Activated CD8-positive, alpha-beta memory T cell treated with anti-CD3 and anti-CD28 coated beads, Interleukin-2, amount 50 U/mL, for 1 hour (primary cell): Measurements from ENCODE around the gene MSL3.
A peak's percentile ranks its signal among the peaks of the same experiment; 100 is the strongest.

Source experiments
- DNase-seq: peaks from one replicate; pipeline ENCODE4 v3.0.0-alpha.2; 2020; ENCODE audit errors: extremely low read depth

MSL3 gene, protein sequence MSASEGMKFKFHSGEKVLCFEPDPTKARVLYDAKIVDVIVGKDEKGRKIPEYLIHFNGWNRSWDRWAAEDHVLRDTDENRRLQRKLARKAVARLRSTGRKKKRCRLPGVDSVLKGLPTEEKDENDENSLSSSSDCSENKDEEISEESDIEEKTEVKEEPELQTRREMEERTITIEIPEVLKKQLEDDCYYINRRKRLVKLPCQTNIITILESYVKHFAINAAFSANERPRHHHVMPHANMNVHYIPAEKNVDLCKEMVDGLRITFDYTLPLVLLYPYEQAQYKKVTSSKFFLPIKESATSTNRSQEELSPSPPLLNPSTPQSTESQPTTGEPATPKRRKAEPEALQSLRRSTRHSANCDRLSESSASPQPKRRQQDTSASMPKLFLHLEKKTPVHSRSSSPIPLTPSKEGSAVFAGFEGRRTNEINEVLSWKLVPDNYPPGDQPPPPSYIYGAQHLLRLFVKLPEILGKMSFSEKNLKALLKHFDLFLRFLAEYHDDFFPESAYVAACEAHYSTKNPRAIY

DNA sequence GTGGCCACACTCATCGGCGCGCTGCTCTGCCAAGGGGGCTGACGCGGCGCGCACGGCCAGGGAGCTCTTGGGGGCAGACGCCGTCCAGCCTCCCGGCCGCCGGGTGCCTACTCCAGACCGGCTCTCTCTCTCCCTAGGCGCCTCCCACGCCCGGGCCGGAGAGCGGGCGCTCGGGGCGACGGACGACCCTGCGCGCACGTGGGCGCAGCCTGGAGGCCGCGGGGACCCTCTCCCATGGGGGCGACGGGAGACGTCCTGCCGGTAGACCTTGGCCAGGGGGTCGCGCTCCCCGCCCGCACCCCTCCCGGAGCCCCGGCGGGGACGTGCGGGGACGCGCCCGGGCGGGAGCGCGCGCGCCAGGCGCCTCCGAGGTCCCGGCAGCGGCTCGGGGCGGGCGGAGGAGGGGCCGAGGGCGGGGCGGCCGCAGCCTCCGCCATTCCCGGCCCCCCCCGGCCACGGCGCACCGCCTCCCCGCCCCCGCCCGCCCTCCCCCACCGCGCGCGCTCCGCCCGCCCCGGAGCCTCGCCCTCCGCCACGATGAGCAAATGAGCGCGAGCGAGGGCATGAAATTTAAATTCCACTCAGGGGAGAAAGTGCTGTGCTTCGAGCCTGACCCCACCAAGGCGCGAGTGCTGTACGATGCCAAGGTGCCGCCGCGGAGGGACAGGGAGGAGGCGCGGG lies at the start of gene MSL3:
Gene MSL3, plus strand, starts transcription at position 519 of the 681 bp plus-strand sequence. Its CDS starts 27 bp downstream, at position 546.
- peak; percentile 19 for DNase-seq

DNA sequence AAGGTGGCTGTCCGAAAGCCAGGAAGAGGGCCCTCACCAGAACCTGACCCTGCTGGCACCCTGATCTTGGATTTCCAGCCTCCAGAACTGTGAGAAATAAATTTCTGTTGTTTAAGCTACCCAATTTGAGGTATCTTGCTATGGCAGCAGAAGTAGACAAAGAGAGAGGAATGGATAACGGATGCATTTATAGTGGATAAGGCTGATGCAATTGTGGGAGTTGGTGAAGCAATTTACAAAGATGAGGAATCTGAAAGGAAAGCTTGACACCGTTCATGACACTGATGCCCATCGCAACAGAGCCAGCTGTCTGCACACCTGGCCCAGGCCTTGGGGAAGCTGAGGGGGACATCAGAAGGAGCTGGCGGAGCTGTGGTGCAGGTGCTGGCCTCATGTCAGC lies 35.7 kb upstream of the MSL3 start:
- no peak for DNase-seq

DNA sequence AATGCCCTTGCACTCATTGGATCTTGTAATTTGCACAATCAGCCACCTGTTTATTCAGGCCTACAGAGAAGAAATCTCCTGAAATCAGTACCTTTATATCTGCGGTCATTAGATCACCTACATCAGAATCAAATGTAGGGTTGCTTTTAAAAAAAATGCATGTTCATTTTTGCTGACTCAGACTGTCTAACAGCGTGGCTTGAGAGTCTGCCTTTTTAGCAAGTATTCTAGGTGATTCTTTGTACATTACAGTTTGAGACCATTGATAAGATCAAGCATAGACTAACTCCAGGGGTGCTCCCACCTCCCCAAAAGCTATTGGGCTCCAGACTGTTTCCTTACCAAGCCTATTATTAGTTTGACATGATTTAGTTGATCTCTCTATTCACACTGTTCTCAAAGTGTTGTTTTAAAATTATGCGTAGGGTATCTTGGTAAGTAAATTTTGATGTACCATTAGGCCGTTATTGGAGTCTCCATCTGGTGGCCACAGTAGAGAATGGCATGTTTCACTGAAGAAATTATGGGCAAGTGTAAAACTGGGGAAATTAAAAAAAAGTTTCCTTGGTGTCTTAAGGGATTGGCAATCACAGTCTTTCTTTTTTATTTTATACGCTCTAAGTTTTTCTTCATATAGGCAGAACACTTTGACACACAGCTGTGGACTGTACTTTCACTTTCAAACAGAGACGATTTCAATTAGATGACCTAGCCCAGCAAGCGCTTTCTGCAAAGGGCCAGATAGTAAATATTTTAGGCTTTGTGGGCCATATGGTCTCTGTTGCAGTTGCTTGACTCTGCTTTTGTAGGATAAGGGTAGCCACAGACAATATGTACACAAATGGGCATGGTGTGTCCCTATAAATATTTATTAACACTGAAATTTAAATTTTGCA lies 33.7 kb upstream of the MSL3 start:
- no peak for DNase-seq

DNA sequence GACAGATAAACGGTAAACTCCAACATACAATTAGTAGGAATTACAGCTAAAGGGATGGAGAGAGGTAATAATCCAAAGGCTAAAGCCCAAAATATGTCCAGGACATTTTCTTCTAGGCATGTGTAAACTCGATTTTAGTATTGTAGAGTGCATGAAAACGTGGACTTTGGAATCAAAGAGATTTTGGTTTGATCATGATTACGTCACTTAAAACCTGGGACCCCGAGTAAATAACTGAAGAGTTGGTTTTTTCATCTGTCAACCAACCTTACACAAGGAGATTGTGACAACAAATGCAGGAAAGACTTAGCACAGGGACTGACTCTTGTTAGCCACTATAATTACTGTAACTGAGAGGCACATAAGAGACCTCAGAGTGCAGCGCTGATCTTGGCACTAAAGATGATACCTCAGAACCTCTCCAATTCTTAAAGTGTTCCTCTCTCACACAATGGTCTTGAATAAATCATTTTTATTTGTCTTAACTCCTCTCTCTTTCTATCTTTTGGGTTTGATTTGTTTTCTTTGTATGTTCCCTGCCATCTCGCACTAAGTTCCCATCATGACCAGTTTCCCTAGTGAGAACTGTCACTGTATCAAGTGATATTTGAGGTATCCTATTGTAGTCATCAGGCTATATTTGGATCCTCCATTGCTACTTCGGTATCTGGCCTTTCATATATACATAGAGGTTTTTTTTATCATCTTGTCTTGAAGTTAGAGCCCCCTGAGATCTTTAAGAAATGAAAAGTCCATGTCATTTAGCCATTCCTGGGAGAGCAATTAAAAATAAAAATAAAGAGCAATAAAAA lies 32.2 kb upstream of the MSL3 start:
- no peak for DNase-seq

DNA sequence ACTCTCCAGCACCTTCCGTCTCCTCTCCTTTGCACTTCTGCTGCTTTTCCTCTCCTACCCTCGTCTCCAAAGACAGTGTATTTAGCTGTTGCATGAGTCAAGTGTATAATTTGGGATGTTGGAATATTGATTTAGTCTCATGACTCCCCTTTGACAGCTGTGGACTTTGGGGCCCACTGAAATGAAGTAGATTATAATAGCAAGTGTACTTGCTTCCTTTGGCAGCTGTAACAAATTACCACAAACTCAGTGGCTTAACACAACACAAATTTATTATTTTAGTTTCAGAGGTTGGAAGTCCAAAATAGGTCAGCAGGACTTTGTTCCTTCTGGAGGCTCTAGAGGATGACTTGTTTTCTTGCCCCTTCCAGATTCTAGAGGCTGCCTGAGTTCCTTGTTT lies 29.5 kb upstream of the MSL3 start:
- no peak for DNase-seq

DNA sequence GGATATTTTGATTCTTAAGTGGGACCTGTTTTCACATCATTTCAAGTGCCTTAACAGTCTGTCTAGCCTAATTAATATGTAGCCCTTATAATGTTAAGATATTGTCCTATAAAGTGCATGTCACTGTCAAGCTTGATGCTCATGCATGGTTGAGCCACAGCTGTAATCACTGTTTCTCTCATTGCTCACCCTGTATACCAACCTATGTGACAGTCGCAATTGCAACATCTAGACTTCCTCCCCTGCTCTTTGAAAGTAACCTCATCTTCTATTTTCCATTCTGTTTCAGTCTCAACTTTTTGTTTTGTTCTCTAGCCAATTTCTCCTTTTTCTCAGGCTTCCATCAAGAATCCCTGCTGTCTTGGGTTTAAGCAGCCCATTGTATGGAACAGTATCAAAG lies 24.4 kb upstream of the MSL3 start:
- no peak for DNase-seq

DNA sequence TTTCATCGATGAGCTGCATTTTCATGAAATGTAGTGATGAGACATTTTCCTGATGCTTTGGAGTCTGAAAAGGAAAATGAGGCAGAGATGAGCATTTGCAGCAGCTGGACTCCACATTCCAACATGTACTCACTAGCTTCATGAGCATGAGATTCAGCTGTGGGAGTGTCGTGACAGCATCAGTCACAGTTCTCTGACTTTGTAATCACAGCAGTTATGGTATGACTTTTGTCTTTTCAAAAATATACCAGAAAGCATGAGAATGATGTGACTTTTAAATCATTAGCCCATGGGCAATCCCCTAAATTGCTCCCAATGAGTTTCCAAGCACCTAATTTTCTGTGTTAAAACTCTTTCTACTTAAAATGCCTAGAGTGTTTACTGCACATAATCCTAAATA lies 18.3 kb upstream of the MSL3 start:
- DNase-seq, result no peak

DNA sequence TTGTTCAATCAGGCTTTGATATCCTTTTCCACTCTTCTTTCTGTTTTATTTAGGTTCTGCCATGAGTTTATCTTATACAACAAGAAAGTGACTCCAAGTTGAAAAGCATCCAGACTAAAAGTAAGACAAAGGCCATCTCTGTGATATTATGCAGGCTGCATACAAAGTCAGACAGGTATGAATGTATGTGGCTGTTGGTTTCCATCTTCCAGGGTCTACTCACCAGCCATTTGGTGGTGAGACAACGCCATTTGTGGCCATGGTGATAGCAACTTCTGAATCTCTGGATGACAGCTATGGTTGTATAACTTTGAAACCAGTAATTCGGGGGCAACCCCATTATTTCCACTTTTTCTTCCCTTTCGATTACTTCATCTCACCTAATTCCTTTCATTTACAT lies 17.2 kb upstream of the MSL3 start:
- no peak for DNase-seq

DNA sequence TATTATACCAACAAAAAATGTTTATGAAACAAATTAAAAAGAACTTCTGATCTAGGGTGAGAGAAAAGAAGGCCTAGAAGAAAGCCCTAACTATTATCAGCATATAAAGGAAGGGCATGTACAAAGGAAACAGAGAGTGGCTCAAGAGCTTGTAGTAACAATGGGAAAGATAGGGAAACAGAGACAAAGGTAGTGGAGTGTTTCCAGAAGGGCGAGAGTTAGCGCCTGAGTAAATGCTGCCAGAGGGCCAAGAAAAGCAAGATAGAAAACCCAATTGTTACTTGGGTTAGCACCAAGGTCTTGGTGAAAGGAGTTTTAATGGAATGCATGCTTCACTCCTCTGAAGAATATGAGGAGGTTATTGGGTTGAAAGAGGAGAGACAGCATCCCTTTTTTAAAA lies 16.5 kb upstream of the MSL3 start:
- DNase-seq, result no peak

DNA sequence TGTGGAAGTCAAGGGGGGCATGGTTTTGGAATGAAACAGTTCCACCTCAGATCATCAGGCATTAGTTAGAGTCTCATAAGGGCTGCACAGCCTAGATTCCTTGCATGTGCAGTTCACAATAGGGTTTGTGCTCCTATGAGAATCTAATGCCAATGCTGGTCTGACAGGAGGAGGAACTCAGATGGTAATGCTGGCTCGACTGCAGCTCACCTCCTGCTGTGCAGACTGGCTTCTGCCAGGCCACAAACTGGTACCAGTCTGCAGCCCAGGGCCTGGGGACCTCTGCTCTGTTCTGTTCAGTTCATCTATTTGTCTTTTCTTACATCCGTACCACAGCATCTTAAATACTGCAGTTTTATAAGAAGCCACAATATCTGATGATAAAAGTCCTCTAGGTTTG lies 12.2 kb upstream of the MSL3 start:
- DNase-seq, result no peak

DNA sequence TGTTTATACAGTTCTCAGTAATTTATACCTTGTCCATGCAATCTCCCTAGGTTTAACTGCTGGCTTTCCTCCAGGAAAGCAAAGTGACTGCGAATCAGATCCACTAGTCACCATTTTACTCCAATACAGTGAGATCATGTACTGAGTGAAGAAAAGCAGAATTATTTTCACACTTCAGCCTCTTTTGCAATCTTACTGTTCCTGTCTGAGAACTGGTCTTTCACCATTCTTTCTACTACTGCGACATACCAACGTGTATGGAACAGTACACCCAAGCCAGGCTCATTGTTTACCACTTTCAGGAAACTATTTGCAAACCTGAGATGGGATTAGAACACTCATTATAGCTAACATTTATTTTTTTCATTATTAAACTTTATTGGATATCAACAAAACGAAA lies 8.0 kb upstream of the MSL3 start:
- no peak for DNase-seq

DNA sequence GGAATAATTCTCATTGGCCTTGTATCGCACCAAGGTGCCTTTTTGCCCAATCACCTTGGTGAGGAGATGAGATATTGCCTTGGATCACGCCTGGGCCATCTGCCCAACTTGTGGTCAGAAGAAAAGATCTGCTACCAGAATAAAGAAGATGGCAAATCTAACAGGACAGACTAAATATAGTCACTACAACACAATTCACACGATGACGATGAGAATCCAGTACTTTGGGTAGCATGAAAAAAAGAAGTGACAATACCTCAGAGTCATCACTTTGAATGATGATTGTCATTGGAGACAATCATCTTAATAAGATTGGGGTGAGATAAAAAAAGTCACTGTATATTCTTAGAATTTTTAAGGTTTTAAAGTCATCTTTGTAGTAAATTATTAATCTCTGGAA lies 7.3 kb upstream of the MSL3 start:
- no peak for DNase-seq

DNA sequence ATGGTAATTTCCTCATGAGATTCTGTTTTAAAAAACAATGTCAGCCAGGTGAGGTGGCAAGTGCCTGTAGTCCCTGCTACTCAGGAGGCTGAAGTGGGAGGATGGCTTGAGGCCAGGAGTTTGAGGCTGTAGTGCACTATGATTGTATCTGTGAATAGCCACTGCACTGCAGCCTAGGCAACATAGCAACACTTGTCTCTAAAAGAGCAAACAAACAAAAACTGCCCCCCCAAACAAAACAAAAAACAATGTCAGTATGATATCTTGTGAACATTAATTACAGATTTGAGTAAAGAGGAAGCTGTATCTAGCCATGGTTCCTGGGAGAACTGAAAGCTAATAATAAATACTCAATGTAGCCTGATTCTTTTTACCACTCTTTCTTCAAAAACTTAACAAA lies 6.8 kb upstream of the MSL3 start:
- no peak for DNase-seq

DNA sequence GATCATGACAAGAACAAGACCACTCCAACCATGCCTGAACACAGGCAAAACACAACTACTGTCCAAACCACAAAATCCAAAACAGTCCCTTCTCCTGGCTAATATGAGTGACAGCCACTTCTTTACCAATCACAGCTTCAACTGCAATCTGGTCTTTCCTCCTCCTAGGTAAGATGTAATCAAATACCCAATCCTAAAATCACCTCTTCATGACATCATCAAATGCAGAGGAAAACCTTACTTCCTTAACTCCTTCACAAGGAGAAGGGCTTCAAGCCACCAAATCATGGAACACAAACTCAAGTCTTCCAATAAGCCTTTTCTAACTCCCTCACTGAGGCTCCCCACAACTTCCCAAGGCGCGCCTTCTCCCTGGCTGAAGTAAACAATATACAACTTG lies 4.4 kb upstream of the MSL3 start:
- DNase-seq, result no peak

DNA sequence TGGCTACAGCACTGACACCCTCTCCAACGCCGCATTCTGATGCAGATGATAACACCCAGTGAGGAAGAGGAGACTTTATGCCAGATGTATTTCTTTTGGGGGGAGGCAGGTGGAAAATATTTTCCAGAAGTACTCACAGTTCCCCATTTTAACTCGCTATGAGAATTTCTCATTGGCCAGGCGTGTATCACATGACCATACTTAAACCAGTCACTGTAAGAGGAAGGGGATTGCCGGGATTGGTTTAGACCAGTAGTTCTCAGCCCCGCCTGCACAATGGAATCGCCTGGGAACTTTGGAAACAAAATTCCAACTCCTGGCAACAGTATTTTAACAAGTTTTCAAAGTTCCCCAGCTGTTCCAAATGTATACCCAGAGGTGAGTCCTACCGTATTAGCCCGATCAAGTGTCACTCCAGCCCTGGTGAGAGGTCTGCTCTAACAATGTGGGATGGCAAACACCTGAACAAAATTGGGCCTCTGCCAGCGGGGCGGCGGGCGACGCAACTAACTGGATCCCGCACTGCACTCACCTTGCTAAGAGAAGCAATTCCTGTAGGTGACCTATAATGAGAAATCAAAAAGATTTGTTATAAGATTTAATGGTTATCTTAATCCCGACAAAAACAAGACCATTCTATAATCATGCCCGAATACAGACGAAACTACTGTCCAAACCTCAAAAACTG lies 2.9 kb upstream of the MSL3 start:
- DNase-seq, result no peak

DNA sequence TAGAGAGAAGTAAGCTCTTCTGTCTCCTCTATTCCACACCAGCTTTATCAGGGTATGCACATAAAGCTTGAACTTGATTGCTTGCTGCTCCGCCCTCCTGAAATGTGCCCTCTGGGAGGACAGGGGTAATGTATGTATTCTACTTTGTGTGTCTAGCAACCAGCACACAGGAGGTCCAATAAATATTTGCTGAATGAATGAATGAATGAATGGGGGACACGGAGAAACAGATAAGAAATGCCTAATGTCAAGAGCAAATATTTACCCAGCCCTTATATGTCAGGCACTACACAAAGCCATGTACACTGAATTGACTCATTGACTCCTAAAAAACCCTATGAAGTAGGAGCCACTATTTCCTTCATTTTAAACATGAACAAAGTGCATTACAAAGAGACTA lies 2.3 kb upstream of the MSL3 start:
- no peak for DNase-seq

DNA sequence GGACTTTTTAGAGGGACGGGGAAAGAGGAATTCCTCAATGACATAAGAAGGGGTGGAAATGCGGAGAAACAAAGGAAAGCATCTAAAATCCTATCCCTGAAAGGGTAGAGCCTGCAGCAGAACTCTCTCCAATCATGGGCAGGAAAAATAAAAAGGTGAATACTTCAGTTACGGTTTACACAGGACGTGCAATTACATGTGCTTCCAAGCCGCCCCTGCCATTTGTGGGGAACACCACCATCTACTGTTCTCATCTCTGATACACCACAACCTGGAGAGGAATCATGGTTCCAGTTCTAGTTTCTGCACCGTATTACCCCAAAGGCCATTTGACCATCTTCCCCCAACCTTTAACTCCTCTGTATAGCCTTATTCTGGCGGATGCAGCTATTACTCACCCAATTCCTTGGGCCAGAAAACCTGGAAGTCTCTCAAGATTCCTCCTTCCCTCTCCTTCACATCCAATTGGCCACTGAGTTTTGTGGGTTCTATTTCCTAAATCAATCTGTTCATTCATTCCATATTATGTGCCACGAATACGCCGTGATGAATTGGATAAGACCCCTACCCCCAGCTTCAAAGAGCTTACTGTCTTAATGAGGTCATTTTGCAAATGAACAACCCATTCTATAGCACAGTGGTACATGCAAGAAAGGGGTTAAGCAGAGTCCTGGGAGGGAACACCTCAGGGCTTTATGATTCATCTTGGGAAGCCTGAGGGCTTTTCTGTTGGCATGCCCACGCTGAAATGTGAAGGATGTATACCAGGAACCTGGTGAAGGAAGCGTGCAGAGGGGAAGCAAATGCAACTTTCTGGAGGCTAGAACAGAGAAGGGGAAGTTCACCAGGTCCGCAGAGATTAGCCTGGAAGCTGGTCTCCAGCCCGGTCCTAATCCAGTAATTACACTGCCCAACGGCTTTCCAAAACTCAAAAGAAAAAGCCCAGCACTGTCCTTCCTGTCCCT lies 1.4 kb upstream of the MSL3 start:
- DNase-seq, result no peak

DNA sequence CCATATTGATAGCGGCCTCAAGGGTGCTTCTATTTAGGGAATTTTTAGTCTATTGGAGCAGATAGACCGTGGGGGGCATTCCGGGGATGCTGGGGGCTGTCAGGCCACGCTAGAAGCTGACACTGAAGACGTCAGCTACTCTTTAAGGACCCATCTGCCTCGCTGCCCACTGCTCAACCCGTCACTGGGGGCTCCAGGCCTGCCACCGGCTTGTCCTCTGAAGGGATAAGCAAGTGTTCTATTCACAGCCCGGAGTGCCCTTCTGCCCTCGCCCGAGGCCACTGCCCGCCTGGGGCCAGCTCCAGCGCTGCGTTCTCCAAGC lies 679 bp upstream of the MSL3 start:
- no peak for DNase-seq

DNA sequence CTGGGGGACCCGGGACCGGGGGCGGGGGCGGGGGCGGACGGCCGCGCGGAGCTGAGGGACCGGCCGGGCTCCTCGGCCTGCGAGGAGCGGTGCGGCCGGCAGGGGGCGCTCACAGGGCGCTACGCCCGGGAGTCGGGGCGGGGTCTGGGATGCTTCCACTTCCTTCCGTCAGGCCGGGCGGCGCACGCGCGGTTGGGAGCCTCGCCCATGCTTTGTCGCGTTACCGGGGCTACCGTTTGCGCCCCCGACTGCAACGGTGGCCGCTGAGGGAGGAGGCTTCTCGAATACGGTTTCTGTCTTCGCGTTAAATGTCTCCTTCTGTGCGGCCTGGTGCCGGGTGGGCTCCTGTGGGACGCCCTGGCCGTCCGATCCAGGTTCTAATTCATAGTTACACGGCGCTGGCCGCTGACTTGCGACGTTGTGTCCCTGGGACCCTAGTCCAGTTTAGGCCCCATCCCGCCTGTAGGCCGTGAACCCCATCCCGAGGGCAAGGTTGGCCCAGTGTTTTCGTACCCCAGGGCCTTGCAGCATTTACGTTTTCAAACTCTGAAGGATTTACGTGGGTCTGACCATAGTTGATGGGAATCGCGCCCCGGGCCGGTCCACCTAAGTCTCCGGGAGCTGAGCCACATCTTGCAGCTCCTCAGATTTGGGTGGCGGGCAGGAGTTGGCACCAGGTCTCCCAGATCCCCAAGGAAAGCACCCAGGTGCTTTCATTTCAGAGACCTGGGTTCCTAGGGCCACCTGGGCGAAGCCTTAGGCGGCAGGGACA lies 549 bp downstream of the MSL3 start:
- peak; percentile 69 for DNase-seq
